ENCODE results near the gene COL4A1.

Gene COL4A1

GRCh38 chr13:110284779-110285484, 22.0 kb downstream of the COL4A1 start:
- no peak overlapping the region for H3K4me3 ChIP-seq (ENCODE audit: low read depth, low read length, poor library complexity, severe bottlenecking)
- H3K9me2 ChIP-seq (ENCODE audit: low read depth, low read length) = no peaks in the 10 kb centered on the region
- H3K27ac ChIP-seq (ENCODE audit: low read depth, low read length, poor library complexity, severe bottlenecking) = no peak overlapping the region
- no peak overlapping the region for H3K9ac ChIP-seq (ENCODE audit: low read length)
- H3K4me2 ChIP-seq (ENCODE audit: low read length) = no peak overlapping the region
- no peaks in the 10 kb centered on the region for H4K20me1 ChIP-seq (ENCODE audit: insufficient read depth, low read length)
- no peak overlapping the region for H2AFZ ChIP-seq (ENCODE audit: low read length)
- no peak for TF ChIP-seq EZH2 (IDR thresholded peaks at IDR 0.05; ENCODE audit: borderline replicate concordance, low read length)
- TF ChIP-seq CTCF (IDR thresholded peaks at IDR 0.05; ENCODE audit: low read length) = no peak
- H3F3A ChIP-seq (ENCODE audit: insufficient read depth, low read length) = no peaks in the 10 kb centered on the region
- H3K79me2 ChIP-seq (ENCODE audit: insufficient read depth, low read length) = no peaks in the 10 kb centered on the region
- no peaks in the 10 kb centered on the region for H3K9me3 ChIP-seq (ENCODE audit: low read length)
- no peaks in the 10 kb centered on the region for H3K4me1 ChIP-seq (ENCODE audit: insufficient read depth, low read length, severe bottlenecking)
- no peaks in the 10 kb centered on the region for H3K27me3 ChIP-seq (ENCODE audit: insufficient read depth, low read length)
- no peaks in the 10 kb centered on the region for H3K36me3 ChIP-seq (ENCODE audit: insufficient read depth, low read length)

- Histone ChIP-seq H2AFZ (ENCODE audit: low read length) (no peak overlapping the region), H3K9ac (ENCODE audit: low read length) (no peak overlapping the region), H3K36me3 (ENCODE audit: insufficient read depth, low read length) (no peaks in the 10 kb centered on the region), H3K79me2 (ENCODE audit: insufficient read depth, low read length) (no peaks in the 10 kb centered on the region), H3K9me3 (ENCODE audit: low read length) (no peaks in the 10 kb centered on the region), H3K9me2 (ENCODE audit: low read depth, low read length) (no peaks in the 10 kb centered on the region), H3K4me1 (ENCODE audit: insufficient read depth, low read length, severe bottlenecking) (no peaks in the 10 kb centered on the region), H3K27me3 (ENCODE audit: insufficient read depth, low read length) (no peaks in the 10 kb centered on the region), H3K4me3 (ENCODE audit: low read depth, low read length, poor library complexity, severe bottlenecking) (no peak overlapping the region), H3F3A (ENCODE audit: insufficient read depth, low read length) (no peaks in the 10 kb centered on the region), H3K4me2 (ENCODE audit: low read length) (no peak overlapping the region), H4K20me1 (ENCODE audit: insufficient read depth, low read length) (no peaks in the 10 kb centered on the region), H3K27ac (ENCODE audit: low read depth, low read length, poor library complexity, severe bottlenecking) (no peak overlapping the region)
- TF ChIP-seq CTCF (IDR thresholded peaks at IDR 0.05; ENCODE audit: low read length) = no peak
- no peak for TF ChIP-seq EZH2 (IDR thresholded peaks at IDR 0.05; ENCODE audit: borderline replicate concordance, low read length)
These were observed 23.0 kb downstream of the COL4A1 start for GRCh38 chr13:110283736-110284517.

GRCh38 chr13:110282316-110282841, 24.6 kb downstream of the COL4A1 start:
- TF ChIP-seq EZH2 (IDR thresholded peaks at IDR 0.05; ENCODE audit: borderline replicate concordance, low read length) = no peak
- TF ChIP-seq CTCF (IDR thresholded peaks at IDR 0.05; ENCODE audit: low read length) = no peak
- no peak overlapping the region for H3K9ac ChIP-seq (ENCODE audit: low read length)
- no peak overlapping the region for H2AFZ ChIP-seq (ENCODE audit: low read length)
- no peaks in the 10 kb centered on the region for H3F3A ChIP-seq (ENCODE audit: insufficient read depth, low read length)
- H3K27ac ChIP-seq (ENCODE audit: low read depth, low read length, poor library complexity, severe bottlenecking) = no peak overlapping the region
- no peak overlapping the region for H3K4me2 ChIP-seq (ENCODE audit: low read length)
- H3K9me3 ChIP-seq (ENCODE audit: low read length) = no peaks in the 10 kb centered on the region
- no peak overlapping the region for H3K4me3 ChIP-seq (ENCODE audit: low read depth, low read length, poor library complexity, severe bottlenecking)
- no peaks in the 10 kb centered on the region for H3K27me3 ChIP-seq (ENCODE audit: insufficient read depth, low read length)
- H3K4me1 ChIP-seq (ENCODE audit: insufficient read depth, low read length, severe bottlenecking) = no peaks in the 10 kb centered on the region
- no peaks in the 10 kb centered on the region for H4K20me1 ChIP-seq (ENCODE audit: insufficient read depth, low read length)
- H3K79me2 ChIP-seq (ENCODE audit: insufficient read depth, low read length) = no peaks in the 10 kb centered on the region
- no peaks in the 10 kb centered on the region for H3K36me3 ChIP-seq (ENCODE audit: insufficient read depth, low read length)
- H3K9me2 ChIP-seq (ENCODE audit: low read depth, low read length) = no peaks in the 10 kb centered on the region

All from OCI-LY1 (cell line).